K562 (cell line): ENCODE results near the gene CNGB1. TPM values are rescaled to one million over a fixed set of nuclear protein-coding genes. Genes with fewer than 3 reads are reported as not detected.

Source experiments
- CLOCK ChIP-seq: fragments of 250-450 bp; sonication (Bioruptor Pico); IDR thresholded peaks from 2 replicates; pipeline ENCODE4 v1.4.0; 2020; ENCODE audit warnings: mild to moderate bottlenecking, moderate library complexity, borderline replicate concordance
- COPS2 ChIP-seq: fragments of 450-650 bp; conservative IDR thresholded peaks from 2 replicates; pipeline ENCODE4 v1.6.1; 2016; ENCODE audit warnings: mild to moderate bottlenecking, moderate library complexity
- E4F1 ChIP-seq: fragments of 250-450 bp; sonication (Bioruptor Pico); IDR thresholded peaks from 2 replicates; pipeline ENCODE4 v1.5.0; 2021; ENCODE audit warnings: mild to moderate bottlenecking, borderline replicate concordance
- POLR2H ChIP-seq: IDR thresholded peaks from 2 replicates; pipeline ENCODE4 v1.6.1; 2016; ENCODE audit warnings: missing genetic modification characterization, low read depth, mild to moderate bottlenecking, control low read depth, missing compliant biosample characterization, moderate library complexity
- ZNF318 ChIP-seq, 2 experiments: fragments of 450-650 bp; IDR thresholded peaks; 2 replicates each; pipeline ENCODE4 v1.6.1; 2016; ENCODE audit warnings: mild to moderate bottlenecking in 2 of 2, borderline replicate concordance in 1 of 2, low read depth in 1 of 2, moderate library complexity in 1 of 2
- ZNF408 ChIP-seq: fragments of 250-450 bp; sonication (Bioruptor Pico); IDR thresholded peaks from 2 replicates; pipeline ENCODE4 v1.4.0; 2020; ENCODE audit warnings: low read depth, mild to moderate bottlenecking, moderate library complexity
- polyA plus RNA-seq, 8 experiments: library from polyadenylated mRNA; depleted of rRNA in 4 of 8; stranded (reverse) in 5 of 8; unstranded in 3 of 8; fragments of >200 nt; fragmentation: Nextera tagmentation in 2 of 8; fragmentation: Illumina TruSeq in 1 of 8; extraction: Ambion mirVana in 2 of 8; extraction: Trizol in 1 of 8; gene quantifications; 2 replicates each; pipeline versions ENCODE4 v1.2.1 to v1.2.3, GENCODE V29; 2011 to 2014; ENCODE audit warnings: inconsistent platforms in 1 of 8, missing spikeins in 1 of 8
- total RNA-seq, 7 experiments: library from RNA; depleted of rRNA in 6 of 7; stranded (reverse); fragments of >200 nt in 6 of 7; fragmentation: Illumina TruSeq in 2 of 7; extraction: Trizol in 2 of 7; gene quantifications; 2 replicates each; pipeline versions ENCODE4 v1.2.1 to v1.2.3, GENCODE V29; 2011 to 2021; ENCODE audit warnings: low replicate concordance in 1 of 7

The CNGB1 gene
- total and polyA plus RNA-seq, 9 of the 15 experiments (the other 6 are each of a cell fraction or from before 2014, with no cell fraction given), result not detected

- TF ChIP-seq ZNF318 (IDR thresholded peaks at IDR 0.05; ENCODE audit: borderline replicate concordance in 1 of 2, low read depth in 1 of 2) (no peak), POLR2H (tag) (no peak), E4F1 (CRISPR knock-in tag) (no peak), ZNF408 (CRISPR knock-in tag) (no peak), COPS2 (no peak), CLOCK (CRISPR knock-in tag) (no peak)
Measured at GRCh38 chr16:57993438-57993837, 22.5 kb upstream of the CNGB1 start (continued).
